GM21717 (cell line): Measurements from ENCODE around the gene ASCC3.

Source experiments
- ATAC-seq: cut with Tn5 transposase; IDR thresholded peaks from one replicate; pipeline ENCODE4 v1.9.1; 2021; ENCODE audit warnings: mild to moderate bottlenecking, moderate library complexity; ENCODE audit not compliant: unreplicated experiment

Gene ASCC3

GRCh38 chr6:100731411-100731810, 149.7 kb downstream of the ASCC3 start:
- ATAC-seq = no peak

GRCh38 chr6:100730001-100730980, 150.8 kb downstream of the ASCC3 start:
- ATAC-seq = no peak

- ATAC-seq = no peak
Observed at GRCh38 chr6:100726666-100727065, 154.5 kb downstream of the ASCC3 start.

- no peak for ATAC-seq
Observed at GRCh38 chr6:100724696-100725095, 156.4 kb downstream of the ASCC3 start.

- no peak for ATAC-seq
Observed at GRCh38 chr6:100724222-100724621, 156.9 kb downstream of the ASCC3 start.

GRCh38 chr6:100721256-100721655, 159.9 kb downstream of the ASCC3 start:
- ATAC-seq = no peak

GRCh38 chr6:100719883-100720682, 161.0 kb downstream of the ASCC3 start:
- ATAC-seq = peak; percentile 69

GRCh38 chr6:100712997-100713396, 168.1 kb downstream of the ASCC3 start:
- ATAC-seq = no peak

GRCh38 chr6:100706491-100706890, 174.6 kb downstream of the ASCC3 start:
- no peak for ATAC-seq

- no peak for ATAC-seq
Observed at GRCh38 chr6:100704961-100705360, 176.2 kb downstream of the ASCC3 start.

GRCh38 chr6:100701728-100702127, 179.4 kb downstream of the ASCC3 start:
- ATAC-seq = peak; percentile 55

- no peak for ATAC-seq
Observed at GRCh38 chr6:100700009-100700408, 181.1 kb downstream of the ASCC3 start.

- no peak for ATAC-seq
Observed at GRCh38 chr6:100695445-100695844, 185.7 kb downstream of the ASCC3 start.

- no peak for ATAC-seq
Observed at GRCh38 chr6:100693249-100693927, 187.7 kb downstream of the ASCC3 start.

GRCh38 chr6:100691972-100692371, 189.2 kb downstream of the ASCC3 start:
- ATAC-seq = no peak

- no peak for ATAC-seq
Observed at GRCh38 chr6:100686216-100686615, 194.9 kb downstream of the ASCC3 start.

GRCh38 chr6:100685747-100686146, 195.4 kb downstream of the ASCC3 start:
- ATAC-seq = no peak

- ATAC-seq = no peak
Observed at GRCh38 chr6:100680163-100680562, 201.0 kb downstream of the ASCC3 start.

- no peak for ATAC-seq
Observed at GRCh38 chr6:100678027-100678426, 203.1 kb downstream of the ASCC3 start.

GRCh38 chr6:100677240-100677639, 203.9 kb downstream of the ASCC3 start:
- ATAC-seq = no peak

- ATAC-seq = no peak
Observed at GRCh38 chr6:100673641-100674040, 207.5 kb downstream of the ASCC3 start.
